Activated CD4-positive, CD25-positive, alpha-beta regulatory T cell treated with anti-CD3 and anti-CD28 coated beads, Interleukin-2, amount 50 U/mL, for 16 hours (primary cell): ENCODE data around the gene CYB561A3.
A peak's percentile ranks its signal among the peaks of the same experiment; 100 is the strongest.

Experiments
- DNase-seq: peaks from one replicate; pipeline ENCODE4 v3.0.0-alpha.2; 2020; ENCODE audit warnings: low read depth, low spot score

The CYB561A3 gene

GRCh38 chr11:61345954-61346843 lies 15.5 kb downstream of the CYB561A3 start:
- no peak for DNase-seq

GRCh38 chr11:61345170-61345610 lies 16.5 kb downstream of the CYB561A3 start:
- DNase-seq: no peak

- DNase-seq: no peak
These were observed 17.6 kb downstream of the CYB561A3 start for GRCh38 chr11:61343792-61344745.

GRCh38 chr11:61342207-61342803 lies 19.4 kb downstream of the CYB561A3 start:
- DNase-seq: no peak

- no peak for DNase-seq
These were observed 20.0 kb downstream of the CYB561A3 start for GRCh38 chr11:61341706-61342105.

GRCh38 chr11:61340979-61341378 lies 20.7 kb downstream of the CYB561A3 start:
- no peak for DNase-seq

GRCh38 chr11:61339490-61339878 lies 22.2 kb downstream of the CYB561A3 start:
- no peak for DNase-seq

- DNase-seq: no peak
These were observed 22.7 kb downstream of the CYB561A3 start for GRCh38 chr11:61338783-61339489.

GRCh38 chr11:61337706-61338470 lies 23.8 kb downstream of the CYB561A3 start:
- no peak for DNase-seq

- DNase-seq: peak; percentile 55
These were observed 25.3 kb downstream of the CYB561A3 start for GRCh38 chr11:61336171-61336935.

- no peak for DNase-seq
These were observed 26.3 kb downstream of the CYB561A3 start for GRCh38 chr11:61335355-61335710.

GRCh38 chr11:61334434-61335354 lies 27.0 kb downstream of the CYB561A3 start:
- no peak for DNase-seq

GRCh38 chr11:61333550-61334433 lies 27.9 kb downstream of the CYB561A3 start:
- DNase-seq: no peak

GRCh38 chr11:61332797-61333549 lies 28.7 kb downstream of the CYB561A3 start, which contains the start of the genes DDB1 and TKFC:
Gene DDB1, minus strand, starts transcription at chr11:61333105. Its CDS starts 137 bp downstream, at chr11:61332968.
Gene TKFC, plus strand, starts transcription at chr11:61333228. Its CDS starts 1,501 bp downstream, at chr11:61334729.
- DNase-seq: peak; percentile 94

GRCh38 chr11:61332281-61332796 lies 29.3 kb downstream of the CYB561A3 start:
- DNase-seq: no peak

- DNase-seq: no peak
These were observed 30.0 kb downstream of the CYB561A3 start for GRCh38 chr11:61331651-61332050.
